LNCaP clone FGC (cell line): ENCODE measurements around the gene MYO10.

Experiments used
- DNase-seq: peaks from one replicate; pipeline ENCODE4 v3.0.0-alpha.2; 2011; ENCODE audit warnings: low read depth
- H3K4me3 ChIP-seq: 2 replicates; pipeline ENCODE4 v1.5.1; 2011; ENCODE audit warnings: mild to moderate bottlenecking, low read depth, low read length, control low read depth
- TF ChIP-seq, protein P1 (sequence below): IDR thresholded peaks from 2 replicates; pipeline ENCODE4 v1.5.1; 2012; ENCODE audit warnings: mild to moderate bottlenecking; ENCODE audit not compliant: control insufficient read depth, insufficient read depth; ENCODE audit errors: extremely low read depth

The MYO10 gene

GRCh38 chr5:16687898-16688297, 248.2 kb downstream of the MYO10 start:
- TF ChIP-seq, protein P1, sequence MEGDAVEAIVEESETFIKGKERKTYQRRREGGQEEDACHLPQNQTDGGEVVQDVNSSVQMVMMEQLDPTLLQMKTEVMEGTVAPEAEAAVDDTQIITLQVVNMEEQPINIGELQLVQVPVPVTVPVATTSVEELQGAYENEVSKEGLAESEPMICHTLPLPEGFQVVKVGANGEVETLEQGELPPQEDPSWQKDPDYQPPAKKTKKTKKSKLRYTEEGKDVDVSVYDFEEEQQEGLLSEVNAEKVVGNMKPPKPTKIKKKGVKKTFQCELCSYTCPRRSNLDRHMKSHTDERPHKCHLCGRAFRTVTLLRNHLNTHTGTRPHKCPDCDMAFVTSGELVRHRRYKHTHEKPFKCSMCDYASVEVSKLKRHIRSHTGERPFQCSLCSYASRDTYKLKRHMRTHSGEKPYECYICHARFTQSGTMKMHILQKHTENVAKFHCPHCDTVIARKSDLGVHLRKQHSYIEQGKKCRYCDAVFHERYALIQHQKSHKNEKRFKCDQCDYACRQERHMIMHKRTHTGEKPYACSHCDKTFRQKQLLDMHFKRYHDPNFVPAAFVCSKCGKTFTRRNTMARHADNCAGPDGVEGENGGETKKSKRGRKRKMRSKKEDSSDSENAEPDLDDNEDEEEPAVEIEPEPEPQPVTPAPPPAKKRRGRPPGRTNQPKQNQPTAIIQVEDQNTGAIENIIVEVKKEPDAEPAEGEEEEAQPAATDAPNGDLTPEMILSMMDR, result no peak
- DNase-seq, result no peak
- H3K4me3 ChIP-seq, result no peak overlapping the region

DNA sequence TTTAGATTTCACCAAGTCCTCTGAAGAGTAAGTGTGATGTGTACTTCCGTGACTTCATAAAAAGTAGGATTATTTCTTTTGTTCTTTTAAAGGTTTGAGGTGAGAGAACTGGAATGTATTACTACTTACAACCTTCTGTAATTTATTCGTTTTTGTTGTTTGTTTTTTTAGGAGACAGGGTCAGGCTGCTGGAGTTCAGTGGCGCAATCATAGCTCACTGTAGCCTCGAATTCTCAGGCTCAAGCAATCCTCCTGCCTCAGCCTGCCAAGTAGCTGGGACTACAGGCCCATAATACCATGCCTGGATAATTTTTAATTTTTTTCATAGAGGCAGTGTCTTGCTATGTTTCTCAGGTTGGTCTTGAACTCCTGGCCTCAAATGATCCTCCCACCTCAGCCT, 251.0 kb downstream of the MYO10 start:
- TF ChIP-seq, protein P1, result no peak
- no peak for DNase-seq
- H3K4me3 ChIP-seq, result no peak overlapping the region

- DNase-seq, result no peak
Observed at GRCh38 chr5:16681876-16682275, 254.2 kb downstream of the MYO10 start.

DNA sequence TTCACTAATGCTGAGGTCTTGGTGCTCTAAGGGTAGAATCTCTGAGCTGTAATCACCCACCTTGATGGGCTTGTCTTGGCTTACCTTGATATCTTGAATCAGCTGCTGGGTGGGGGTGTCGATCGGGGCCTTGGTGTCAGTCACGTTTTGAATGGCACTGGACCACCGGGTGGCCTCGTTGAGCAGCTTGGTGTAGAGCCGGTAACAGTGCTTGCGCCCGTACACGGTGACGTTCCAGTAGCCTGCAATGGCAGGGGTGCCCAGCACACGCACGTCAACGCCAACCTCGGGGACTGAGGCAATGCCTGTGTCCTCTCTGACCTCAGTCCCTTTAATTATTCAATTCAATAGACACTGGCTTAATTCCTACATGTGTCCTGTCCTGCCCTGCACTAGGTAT, 256.2 kb downstream of the MYO10 start:
- no peak for DNase-seq
- H3K4me3 ChIP-seq, result no peak overlapping the region
- TF ChIP-seq, protein P1, result no peak

More at GRCh38 chr5:16681876-16682275, 254.2 kb downstream of the MYO10 start:
- no peak overlapping the region for H3K4me3 ChIP-seq
- TF ChIP-seq, protein P1, result no peak

GRCh38 chr5:16679190-16679589, 256.9 kb downstream of the MYO10 start:
- TF ChIP-seq, protein P1, result no peak
- H3K4me3 ChIP-seq, result no peak overlapping the region
- no peak for DNase-seq

GRCh38 chr5:16675806-16676205, 260.3 kb downstream of the MYO10 start:
- TF ChIP-seq, protein P1, result no peak
- no peak overlapping the region for H3K4me3 ChIP-seq
- DNase-seq, result no peak

GRCh38 chr5:16674750-16675149, 261.3 kb downstream of the MYO10 start:
- no peak for DNase-seq
- TF ChIP-seq, protein P1, result no peak
- no peak overlapping the region for H3K4me3 ChIP-seq
